GM18907 (cell line): ENCODE measurements around the gene TMPRSS11E.
"Not testable (repeated sequence)": the region's sequence is repeated elsewhere in the genome, so short reads cannot be mapped to it uniquely, and the experiment has no call there.

ENCODE experiments used
- ATAC-seq: cut with Tn5 transposase; IDR thresholded peaks from one replicate; pipeline ENCODE4 v1.9.1; 2021; ENCODE audit warnings: mild to moderate bottlenecking, moderate library complexity; ENCODE audit not compliant: unreplicated experiment

Gene TMPRSS11E

GRCh38 chr4:68460085-68460484 lies 12.8 kb downstream of the TMPRSS11E start:
- ATAC-seq = no peak

GRCh38 chr4:68461790-68462189 lies 14.5 kb downstream of the TMPRSS11E start:
- no peak for ATAC-seq

- no peak for ATAC-seq
Measured at GRCh38 chr4:68462691-68463090, 15.4 kb downstream of the TMPRSS11E start.

- no peak for ATAC-seq
Measured at GRCh38 chr4:68463796-68464195, 16.5 kb downstream of the TMPRSS11E start.

GRCh38 chr4:68465058-68465457 lies 17.8 kb downstream of the TMPRSS11E start:
- ATAC-seq = no peak

- no peak for ATAC-seq
Measured at GRCh38 chr4:68466185-68466584, 18.9 kb downstream of the TMPRSS11E start.

- ATAC-seq = no peak
Measured at GRCh38 chr4:68466751-68467150, 19.5 kb downstream of the TMPRSS11E start.

GRCh38 chr4:68469482-68469881 lies 22.2 kb downstream of the TMPRSS11E start:
- ATAC-seq = peak; percentile 61

- no peak for ATAC-seq
Measured at GRCh38 chr4:68476191-68476590, 28.9 kb downstream of the TMPRSS11E start.

- ATAC-seq = no peak
Measured at GRCh38 chr4:68489338-68489737, 42.1 kb downstream of the TMPRSS11E start.

GRCh38 chr4:68490826-68491457 lies 43.7 kb downstream of the TMPRSS11E start:
- no peak for ATAC-seq

- ATAC-seq = peak; percentile 41
Measured at GRCh38 chr4:68494688-68495087, 47.4 kb downstream of the TMPRSS11E start.

GRCh38 chr4:68498413-68499007 lies 51.2 kb downstream of the TMPRSS11E start:
- ATAC-seq = peak; percentile 93

GRCh38 chr4:68499021-68499420 lies 51.8 kb downstream of the TMPRSS11E start:
- no peak for ATAC-seq

GRCh38 chr4:68503462-68503861 lies 56.2 kb downstream of the TMPRSS11E start:
- not testable (repeated sequence) for ATAC-seq

GRCh38 chr4:68504836-68505235 lies 57.6 kb downstream of the TMPRSS11E start:
- not testable (repeated sequence) for ATAC-seq

GRCh38 chr4:68505452-68505851 lies 58.2 kb downstream of the TMPRSS11E start:
- peak; percentile 57 for ATAC-seq

- ATAC-seq = no peak
Measured at GRCh38 chr4:68518889-68519288, 71.6 kb downstream of the TMPRSS11E start.

- no peak for ATAC-seq
Measured at GRCh38 chr4:68520985-68521384, 73.7 kb downstream of the TMPRSS11E start.

- ATAC-seq = not testable (repeated sequence)
Measured at GRCh38 chr4:68522232-68522631, 75.0 kb downstream of the TMPRSS11E start.

GRCh38 chr4:68535974-68536373 lies 88.7 kb downstream of the TMPRSS11E start:
- ATAC-seq = no peak

- ATAC-seq = no peak
Measured at GRCh38 chr4:68536375-68536774, 89.1 kb downstream of the TMPRSS11E start.

- not testable (repeated sequence) for ATAC-seq
Measured at GRCh38 chr4:68542742-68543141, 95.5 kb downstream of the TMPRSS11E start.
